Heart left ventricle (tissue), 16 donors: ENCODE results near the gene ACSM5. TPM values are rescaled to one million over a fixed set of nuclear protein-coding genes. Genes with fewer than 3 reads are reported as not detected.

Source experiments
- ATAC-seq, 4 donors: fragments of 200-7000 bp; cut with Tn5 transposase; one replicate each; pipeline ENCODE4 v1.9.1; 2020 to 2022; ENCODE audit warnings: moderate library complexity in 4 of 4, mild to moderate bottlenecking in 3 of 4, moderate number of reproducible peaks in 1 of 4
- DNase-seq, 5 donors: peaks; one replicate each; pipeline ENCODE4 v3.0.0-alpha.2; 2020
- H3K27ac ChIP-seq, 12 donors: fragments of 200-600 bp; sonication (generic) in 4 of 12; one replicate each; pipeline versions ENCODE4 v1.5.0 to v1.8.0; 2016 to 2022; ENCODE audit warnings: mild to moderate bottlenecking in 2 of 12
- H3K27me3 ChIP-seq, 9 donors: fragments of 200-600 bp; sonication (generic) in 2 of 9; one replicate each; pipeline versions ENCODE4 v1.5.1 to v1.8.0; 2016 to 2022; ENCODE audit warnings: mild to moderate bottlenecking in 3 of 9
- H3K36me3 ChIP-seq, 9 donors: fragments of 200-600 bp; sonication (generic) in 2 of 9; one replicate each; pipeline versions ENCODE4 v1.5.0 to v1.8.0; 2018 to 2022; ENCODE audit warnings: mild to moderate bottlenecking in 2 of 9
- H3K4me1 ChIP-seq, 12 donors: fragments of 200-600 bp; sonication (generic) in 4 of 12; one replicate each; pipeline versions ENCODE4 v1.5.0 to v1.8.0; 2016 to 2022; ENCODE audit warnings: mild to moderate bottlenecking in 3 of 12
- H3K4me3 ChIP-seq, 12 donors: fragments of 200-600 bp; sonication (generic) in 4 of 12; one replicate each; pipeline versions ENCODE4 v1.5.0 to v1.8.0; 2017 to 2022; ENCODE audit warnings: mild to moderate bottlenecking in 9 of 12, moderate library complexity in 4 of 12
- H3K9me3 ChIP-seq, 12 donors: fragments of 200-600 bp; sonication (generic) in 4 of 12; one replicate each; pipeline versions ENCODE4 v1.5.0 to v1.8.0; 2016 to 2022; ENCODE audit warnings: mild to moderate bottlenecking in 1 of 12
- POLR2A ChIP-seq, 2 donors: fragments of 450-650 bp; IDR thresholded peaks; one replicate each; pipeline ENCODE4 v1.6.1; 2017; ENCODE audit warnings: antibody characterized with exemption in 2 of 2, mild to moderate bottlenecking in 2 of 2, moderate library complexity in 2 of 2
- WGBS, 4 donors: extraction: QIAGEN DNeasy Blood & Tissue Kit in 2 of 4; methylation state at CpG; one replicate each; pipeline versions ENCODE4 v1.1.5 to v1.1.7; 2013 to 2018; 5-methylcytosine and 5-hydroxymethylcytosine counted together
- intact Hi-C, 10 donors: fragments of 100-400 bp; cut with DNase I; formaldehyde crosslinking; loops; one replicate each; pipeline versions ENCODE4 v1.11.1 to v1.14.2; 2022
- polyA plus RNA-seq, 2 donors: library from polyadenylated mRNA; stranded (reverse); fragments of 200-250 nt; gene quantifications; one replicate each; pipeline ENCODE4 v1.2.3, GENCODE V29; 2013
- total RNA-seq, 9 donors: library from RNA; depleted of rRNA in 2 of 9; stranded (reverse); fragments of >200 nt in 2 of 9; fragmentation: NEBNext Ultra II Directional in 3 of 9; extraction: Animal tissue kit (Norgen Biotek cat#: 25700) in 3 of 9; gene quantifications; one replicate each; pipeline versions ENCODE4 v1.1.0 to v1.2.4, GENCODE V29; 2016 to 2023
- TF ChIP-seq, protein P1 (sequence below), 12 donors: fragments of 200-600 bp; sonication (generic) in 4 of 12; IDR thresholded peaks; one replicate each; pipeline versions ENCODE4 v1.5.0 to v1.8.0; 2018 to 2022; ENCODE audit warnings: antibody characterized with exemption in 12 of 12, mild to moderate bottlenecking in 5 of 12
- donor health status: ischemic (EF 13 %, LVEDD 7.1; RV severe dilation, severe dysfunction).
- donor health status: healthy with polysubstance abuse.
- donor health status: DM: no; HTN: yes; CAD: no.
- donor health status: DM: no; HTN: no; CAD: no.
- donor health status: ischemic (EF 25% LVEDD 6.9; RV normal size, moderate dysfunction).
- donor health status: ischemic (EF 25% LVEDD 5.7; RV mildly dilated, moderate dysfunction).
- donor health status: healthy.
- donor health status: DM: yes; HTN: yes; CAD: no.
- donor health status: ischemic (EF 35%, LVEDD 5.7; RV mildly dilated, moderate dysfunction).
- donor health status: nonischemic (EF 11% LVEDD 7.7; RV severe dilation, severe dysfunction).
- donor health status: DM: yes; HTN: yes; CAD: no.
- donor health status: PGD.
- donor health status: ischemic (EF 29% LVEDD 5.4; RV normal size, mild dysfunction).
- donor health status: nonischemic (EF 23%, LVEDD 6.1; RV moderate dilation, normal function).

The ACSM5 gene
- total and polyA plus RNA-seq, 11 donors = 0.17 to 12.6 (median 0.73) TPM; not detected in 1

DNA sequence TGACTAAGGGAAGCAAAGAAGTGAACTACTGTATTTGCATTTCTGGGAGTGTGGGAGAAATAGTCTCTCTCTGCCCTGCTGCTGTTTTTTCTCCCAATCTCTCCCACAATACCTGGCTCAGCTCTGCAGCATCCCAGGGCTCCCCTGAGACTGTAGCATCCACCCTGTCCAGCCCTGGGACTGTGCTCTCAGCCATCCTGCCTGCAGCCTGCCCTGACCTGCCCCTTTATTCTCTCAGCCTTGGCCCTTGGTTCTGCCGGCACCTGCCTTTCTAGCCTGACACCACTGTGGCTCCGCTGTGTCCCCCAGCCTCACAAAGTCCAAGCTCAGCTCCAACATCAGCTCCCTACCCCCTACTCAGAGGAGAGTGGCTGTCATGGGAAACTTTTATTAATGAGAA, 6.7 kb upstream of the ACSM5 start:
- H3K27me3 ChIP-seq = no peaks in the 10 kb centered on the region
- no peaks in the 10 kb centered on the region for H3K36me3 ChIP-seq
- WGBS, 4 donors = 92 to 100% (median 93%) methylated on average over 2 of the region's 2 CpGs
- TF ChIP-seq POLR2A (IDR thresholded peaks at IDR 0.05) = no peak
- TF ChIP-seq, protein P1, sequence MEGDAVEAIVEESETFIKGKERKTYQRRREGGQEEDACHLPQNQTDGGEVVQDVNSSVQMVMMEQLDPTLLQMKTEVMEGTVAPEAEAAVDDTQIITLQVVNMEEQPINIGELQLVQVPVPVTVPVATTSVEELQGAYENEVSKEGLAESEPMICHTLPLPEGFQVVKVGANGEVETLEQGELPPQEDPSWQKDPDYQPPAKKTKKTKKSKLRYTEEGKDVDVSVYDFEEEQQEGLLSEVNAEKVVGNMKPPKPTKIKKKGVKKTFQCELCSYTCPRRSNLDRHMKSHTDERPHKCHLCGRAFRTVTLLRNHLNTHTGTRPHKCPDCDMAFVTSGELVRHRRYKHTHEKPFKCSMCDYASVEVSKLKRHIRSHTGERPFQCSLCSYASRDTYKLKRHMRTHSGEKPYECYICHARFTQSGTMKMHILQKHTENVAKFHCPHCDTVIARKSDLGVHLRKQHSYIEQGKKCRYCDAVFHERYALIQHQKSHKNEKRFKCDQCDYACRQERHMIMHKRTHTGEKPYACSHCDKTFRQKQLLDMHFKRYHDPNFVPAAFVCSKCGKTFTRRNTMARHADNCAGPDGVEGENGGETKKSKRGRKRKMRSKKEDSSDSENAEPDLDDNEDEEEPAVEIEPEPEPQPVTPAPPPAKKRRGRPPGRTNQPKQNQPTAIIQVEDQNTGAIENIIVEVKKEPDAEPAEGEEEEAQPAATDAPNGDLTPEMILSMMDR (IDR thresholded peaks at IDR 0.05) = no peak
- intact Hi-C loops = no loop called here
- ATAC-seq (no peak), DNase-seq (no peak)
- H3K27ac ChIP-seq = no peak overlapping the region
- no peaks in the 10 kb centered on the region for H3K9me3 ChIP-seq
- no peak overlapping the region for H3K4me3 ChIP-seq
- H3K4me1 ChIP-seq = no peaks in the 10 kb centered on the region

DNA sequence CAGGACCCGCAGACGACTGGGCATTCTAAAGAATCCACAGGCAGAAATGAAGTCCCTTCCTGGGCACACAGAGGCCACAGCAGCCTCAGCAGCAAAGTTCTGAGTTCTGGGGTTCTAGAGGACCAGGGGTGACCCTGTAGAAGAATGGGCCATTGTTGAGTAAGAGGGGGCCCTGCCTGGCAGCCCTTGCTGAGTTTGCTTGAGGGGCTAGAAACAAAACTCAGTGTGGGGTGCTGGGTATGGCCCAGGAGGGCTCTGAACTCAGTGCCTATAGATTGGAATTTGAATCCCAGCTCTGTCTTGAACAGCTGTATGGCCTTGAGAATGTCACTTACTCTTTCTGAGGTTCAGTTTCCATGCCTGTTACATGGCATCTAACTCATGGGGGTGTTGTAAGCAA, 4.7 kb upstream of the ACSM5 start, which contains the start of gene PDILT:
Gene PDILT (minus strand): TSS at position 101 of the 400 bp plus-strand sequence. CDS start 5,437 bp downstream, outside the sequence.
- TF ChIP-seq POLR2A (IDR thresholded peaks at IDR 0.05) = no peak
- TF ChIP-seq, protein P1 (IDR thresholded peaks at IDR 0.05) = no peak
- no peak within 1 kb of the TSS for H3K27ac ChIP-seq
- no peak within 1 kb of the TSS for H3K4me3 ChIP-seq
- H3K27me3 ChIP-seq = no peaks in the 10 kb centered on the region
- intact Hi-C loops = no loop called here
- WGBS, 4 donors = 89 to 100% (median 95%) methylated on average over 2 of the region's 2 CpGs
- H3K36me3 ChIP-seq = no peaks in the 10 kb centered on the region
- peaks cover 0 to 5% (median 0%) of the 10 kb centered on the region in 12 donors for H3K4me1 ChIP-seq
- no peaks in the 10 kb centered on the region for H3K9me3 ChIP-seq
- ATAC-seq (no peak), DNase-seq (no peak)

DNA sequence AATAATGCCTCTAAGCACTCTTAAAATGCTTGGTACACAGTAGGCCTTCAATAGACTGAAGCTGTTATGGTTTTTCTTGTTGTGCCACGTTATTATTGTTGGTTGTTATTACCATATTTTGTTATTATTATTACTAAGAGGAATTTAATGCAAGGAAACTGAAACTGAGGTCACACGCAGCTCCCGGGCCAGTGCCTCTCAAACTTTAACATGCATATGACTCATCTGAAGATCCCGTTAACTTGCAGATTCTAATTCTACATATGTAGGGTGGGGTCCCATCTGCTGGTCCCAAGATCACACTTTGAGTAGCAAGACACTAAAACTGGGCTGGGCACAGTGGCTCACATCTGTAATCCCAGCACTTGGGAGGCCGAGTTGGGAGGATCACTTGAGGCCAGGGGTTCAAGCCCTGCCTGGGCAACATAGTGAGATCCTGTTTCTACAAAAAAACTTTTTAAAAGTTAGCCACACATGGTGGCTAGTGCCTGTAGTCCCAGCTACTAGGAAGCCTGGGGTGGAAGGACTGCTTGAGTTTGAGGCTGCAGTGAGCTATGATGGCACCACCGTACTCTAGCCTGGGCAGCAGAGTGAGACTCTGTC, 888 bp downstream of the ACSM5 start:
- WGBS, 4 donors = 82 to 91% (median 90%) methylated on average over 6 of the region's 6 CpGs

DNA sequence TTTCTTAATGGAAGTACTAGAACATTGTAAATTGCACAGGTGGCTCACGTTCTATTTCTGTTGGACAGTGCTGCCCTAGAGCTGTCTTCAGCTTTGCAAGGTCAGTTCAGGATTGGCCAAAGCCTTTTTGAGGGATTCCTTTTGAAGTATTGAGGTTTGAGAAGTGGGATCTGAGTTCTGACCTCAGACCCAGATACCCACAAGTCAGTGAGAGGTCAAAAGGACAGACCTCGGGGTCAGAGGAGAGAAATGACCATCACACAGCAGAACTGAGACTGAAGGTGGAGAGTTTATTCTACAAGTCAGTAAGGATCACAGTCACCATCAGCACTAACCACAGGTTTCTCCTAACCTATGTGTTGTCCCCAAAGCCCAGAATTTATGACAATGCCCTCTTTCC, 1.7 kb downstream of the ACSM5 start:
- Histone ChIP-seq H3K4me1 (peaks cover 0 to 13% (median 0%) of the 10 kb centered on the region in 12 donors), H3K36me3 (no peaks in the 10 kb centered on the region), H3K27me3 (no peaks in the 10 kb centered on the region), H3K4me3 (no peak overlapping the region), H3K27ac (no peak overlapping the region), H3K9me3 (peaks cover 0 to 4% (median 0%) of the 10 kb centered on the region in 12 donors)
- ATAC-seq (no peak), DNase-seq (no peak)
- 82 to 94% (median 83%) methylated on average over 2 of the region's 2 CpGs for WGBS, 4 donors
- TF ChIP-seq, protein P1 (IDR thresholded peaks at IDR 0.05) = no peak
- no peak for TF ChIP-seq POLR2A (IDR thresholded peaks at IDR 0.05)
- intact Hi-C loops = no loop called here

More for the DNA sequence above, 888 bp downstream of the ACSM5 start:
- ATAC-seq = no peak
- peak overlapping the region in 2 of 12 donors; percentile 34 to 38 for H3K4me3 ChIP-seq
- DNase-seq = no peak
- TF ChIP-seq, protein P1 (IDR thresholded peaks at IDR 0.05) = no peak
- TF ChIP-seq POLR2A (IDR thresholded peaks at IDR 0.05) = no peak
- peak overlapping the region in 3 of 12 donors; percentile 8 to 67 (median 66) for H3K27ac ChIP-seq
- peaks cover 0 to 13% (median 0%) of the 10 kb centered on the region in 12 donors for H3K4me1 ChIP-seq
- no peaks in the 10 kb centered on the region for H3K36me3 ChIP-seq
- H3K27me3 ChIP-seq = no peaks in the 10 kb centered on the region
- intact Hi-C loops = no loop called here
- peaks cover 0 to 4% (median 0%) of the 10 kb centered on the region in 12 donors for H3K9me3 ChIP-seq
